HEK293 (cell line): ENCODE data around the gene GABBR2.

ENCODE experiments used
- CTCF ChIA-PET: fragments of 350-600 bp; formaldehyde crosslinking; extraction: SDS; loops from one replicate; lab custom pipeline; 2021; ENCODE audit warnings: antibody characterized with exemption; lab: Yijun Ruan, JAX
- POLR2A ChIA-PET: fragments of 300-600 bp; formaldehyde crosslinking; extraction: SDS; loops from one replicate; lab custom pipeline; 2020; ENCODE audit warnings: antibody characterized with exemption, inconsistent platforms; lab: Yijun Ruan, JAX
- H3K27ac ChIP-seq: fragments of 200-500 bp; sonication (Bioruptor generic); 2 replicates; pipeline ENCODE4 v1.5.1; 2014; ENCODE audit warnings: low read depth, low read length, control low read depth, inconsistent platforms; ENCODE audit errors: extremely low read depth
- H3K36me3 ChIP-seq, 2 experiments: fragments of 200-500 bp in 1 of 2; sonication (Bioruptor generic) in 1 of 2; 1 replicate in 1 of 2; 2 replicates in 1 of 2; pipeline ENCODE4 v1.5.1; 2014 to 2017; ENCODE audit warnings: inconsistent platforms in 2 of 2, low read length in 2 of 2; ENCODE audit not compliant: control insufficient read depth in 2 of 2, insufficient read depth in 1 of 2
- H3K4me1 ChIP-seq: fragments of 200-500 bp; sonication (Bioruptor generic); 2 replicates; pipeline ENCODE4 v1.5.1; 2014; ENCODE audit warnings: mild to moderate bottlenecking, low read length, inconsistent platforms; ENCODE audit not compliant: control insufficient read depth, insufficient read depth
- H3K4me3 ChIP-seq: 2 replicates; pipeline ENCODE4 v1.5.1; 2011; ENCODE audit warnings: low read depth, mild to moderate bottlenecking, control low read depth, low read length, moderate library complexity
- H3K9me3 ChIP-seq: fragments of 200-500 bp; sonication (Bioruptor generic); 2 replicates; pipeline ENCODE4 v1.5.1; 2014; ENCODE audit warnings: low read depth, low read length, inconsistent platforms; ENCODE audit not compliant: control insufficient read depth, insufficient read depth
- KLF16 ChIP-seq: fragments of 450-650 bp; formaldehyde crosslinking; IDR thresholded peaks from 2 replicates; pipeline ENCODE4 v1.5.1; 2017; ENCODE audit warnings: missing biosample characterization, missing genetic modification characterization
- MYNN ChIP-seq: fragments of 450-650 bp; formaldehyde crosslinking; IDR thresholded peaks from 2 replicates; pipeline ENCODE4 v1.5.1; 2016; ENCODE audit warnings: missing biosample characterization, missing genetic modification characterization, borderline replicate concordance
- OVOL3 ChIP-seq: fragments of 450-650 bp; formaldehyde crosslinking; IDR thresholded peaks from 2 replicates; pipeline ENCODE4 v1.5.1; 2016; ENCODE audit warnings: missing biosample characterization, missing genetic modification characterization
- PRDM1 ChIP-seq: fragments of 450-650 bp; formaldehyde crosslinking; IDR thresholded peaks from 2 replicates; pipeline ENCODE4; 2016; ENCODE audit warnings: missing biosample characterization, missing genetic modification characterization
- YY1 ChIP-seq: fragments of 450-650 bp; formaldehyde crosslinking; IDR thresholded peaks from 2 replicates; pipeline ENCODE4 v1.5.1; 2018; ENCODE audit warnings: missing biosample characterization, missing genetic modification characterization
- ZBTB21 ChIP-seq: fragments of 450-650 bp; formaldehyde crosslinking; IDR thresholded peaks from 2 replicates; pipeline ENCODE4 v1.5.1; 2017; ENCODE audit warnings: missing biosample characterization, missing genetic modification characterization
- ZBTB48 ChIP-seq: fragments of 450-650 bp; formaldehyde crosslinking; IDR thresholded peaks from 2 replicates; pipeline ENCODE4 v1.5.1; 2016; ENCODE audit warnings: missing biosample characterization, missing genetic modification characterization
- ZFP3 ChIP-seq: fragments of 450-650 bp; formaldehyde crosslinking; IDR thresholded peaks from 2 replicates; pipeline ENCODE4 v1.5.1; 2016; ENCODE audit warnings: low read depth, missing biosample characterization, missing genetic modification characterization
- ZNF138 ChIP-seq: fragments of 450-650 bp; formaldehyde crosslinking; IDR thresholded peaks from 2 replicates; pipeline ENCODE4 v1.5.1; 2016; ENCODE audit warnings: missing biosample characterization, missing genetic modification characterization, borderline replicate concordance
- ZNF175 ChIP-seq: fragments of 450-650 bp; formaldehyde crosslinking; IDR thresholded peaks from 2 replicates; pipeline ENCODE4 v1.5.1; 2016; ENCODE audit warnings: missing biosample characterization, missing genetic modification characterization
- ZNF214 ChIP-seq: fragments of 450-650 bp; formaldehyde crosslinking; IDR thresholded peaks from 2 replicates; pipeline ENCODE4 v1.5.1; 2017; ENCODE audit warnings: missing biosample characterization, mild to moderate bottlenecking, missing genetic modification characterization, borderline replicate concordance
- ZNF223 ChIP-seq: fragments of 450-650 bp; formaldehyde crosslinking; IDR thresholded peaks from 2 replicates; pipeline ENCODE4 v1.5.1; 2016; ENCODE audit warnings: missing biosample characterization, missing genetic modification characterization
- ZNF302 ChIP-seq: fragments of 450-650 bp; formaldehyde crosslinking; IDR thresholded peaks from 2 replicates; pipeline ENCODE4 v1.5.1; 2016; ENCODE audit warnings: missing biosample characterization, missing genetic modification characterization, low read depth
- ZNF350 ChIP-seq: fragments of 450-650 bp; formaldehyde crosslinking; IDR thresholded peaks from 2 replicates; pipeline ENCODE4 v1.5.0; 2017; ENCODE audit warnings: missing biosample characterization, mild to moderate bottlenecking, missing genetic modification characterization
- ZNF548 ChIP-seq: fragments of 450-650 bp; formaldehyde crosslinking; IDR thresholded peaks from 2 replicates; pipeline ENCODE4 v1.5.1; 2016; ENCODE audit warnings: missing biosample characterization, missing genetic modification characterization
- ZNF549 ChIP-seq: fragments of 450-650 bp; IDR thresholded peaks from 2 replicates; pipeline ENCODE4 v1.5.1; 2018; ENCODE audit warnings: missing biosample characterization, missing genetic modification characterization, mild to moderate bottlenecking, inconsistent platforms, moderate library complexity
- ZNF596 ChIP-seq: fragments of 450-650 bp; IDR thresholded peaks from 2 replicates; pipeline ENCODE4 v1.5.0; 2018; ENCODE audit warnings: missing biosample characterization, mild to moderate bottlenecking, missing genetic modification characterization, moderate library complexity
- ZNF600 ChIP-seq: fragments of 450-650 bp; formaldehyde crosslinking; IDR thresholded peaks from 2 replicates; pipeline ENCODE4 v1.5.1; 2016; ENCODE audit warnings: missing biosample characterization, missing genetic modification characterization
- ZNF664 ChIP-seq: fragments of 450-650 bp; formaldehyde crosslinking; IDR thresholded peaks from 2 replicates; pipeline ENCODE4 v1.5.1; 2016; ENCODE audit warnings: missing biosample characterization, missing genetic modification characterization
- ZNF707 ChIP-seq: fragments of 450-650 bp; formaldehyde crosslinking; IDR thresholded peaks from 2 replicates; pipeline ENCODE4 v1.5.1; 2016; ENCODE audit warnings: missing biosample characterization, missing genetic modification characterization
- TF ChIP-seq, protein P1 (sequence below): fragments of 450-650 bp; formaldehyde crosslinking; IDR thresholded peaks from 2 replicates; pipeline ENCODE4 v1.5.1; 2016; ENCODE audit warnings: missing biosample characterization, missing genetic modification characterization, low read depth
- TF ChIP-seq, protein P2 (sequence below): fragments of 450-650 bp; formaldehyde crosslinking; IDR thresholded peaks from 2 replicates; pipeline ENCODE4 v1.5.1; 2016; ENCODE audit warnings: missing biosample characterization, missing genetic modification characterization, borderline replicate concordance
- TF ChIP-seq, protein P3 (sequence below): fragments of 450-650 bp; IDR thresholded peaks from 2 replicates; pipeline ENCODE4 v1.5.1; 2018; ENCODE audit warnings: missing biosample characterization, mild to moderate bottlenecking, missing genetic modification characterization
- TF ChIP-seq, protein P4 (sequence below): fragments of 450-650 bp; formaldehyde crosslinking; IDR thresholded peaks from 2 replicates; pipeline ENCODE4 v1.5.1; 2016; ENCODE audit warnings: missing biosample characterization, missing genetic modification characterization

GABBR2 gene

DNA sequence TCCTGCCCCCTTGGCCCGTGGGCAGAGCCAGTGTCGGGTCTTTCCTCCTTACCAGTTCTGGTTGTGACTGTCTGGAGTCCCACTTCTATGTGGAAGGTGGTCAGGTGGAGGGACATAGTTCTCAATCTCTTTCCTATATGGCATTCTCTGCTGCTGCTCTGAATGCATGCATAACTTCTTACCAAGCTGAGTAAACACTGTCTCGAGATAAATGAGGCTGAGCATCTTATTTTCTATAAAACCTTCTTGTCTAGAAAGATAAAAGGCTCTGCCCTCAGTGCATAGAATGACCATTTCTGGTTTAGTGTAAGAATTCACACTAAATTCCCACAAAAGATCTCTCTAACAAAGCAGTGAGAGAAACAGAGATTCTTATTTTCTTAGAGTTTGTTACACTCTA, 347.1 kb downstream of the GABBR2 start (continued):
- TF ChIP-seq ZNF350 (tag by site-specific recombination), result no peak
- no peak for TF ChIP-seq PRDM1 (tag by site-specific recombination)

DNA sequence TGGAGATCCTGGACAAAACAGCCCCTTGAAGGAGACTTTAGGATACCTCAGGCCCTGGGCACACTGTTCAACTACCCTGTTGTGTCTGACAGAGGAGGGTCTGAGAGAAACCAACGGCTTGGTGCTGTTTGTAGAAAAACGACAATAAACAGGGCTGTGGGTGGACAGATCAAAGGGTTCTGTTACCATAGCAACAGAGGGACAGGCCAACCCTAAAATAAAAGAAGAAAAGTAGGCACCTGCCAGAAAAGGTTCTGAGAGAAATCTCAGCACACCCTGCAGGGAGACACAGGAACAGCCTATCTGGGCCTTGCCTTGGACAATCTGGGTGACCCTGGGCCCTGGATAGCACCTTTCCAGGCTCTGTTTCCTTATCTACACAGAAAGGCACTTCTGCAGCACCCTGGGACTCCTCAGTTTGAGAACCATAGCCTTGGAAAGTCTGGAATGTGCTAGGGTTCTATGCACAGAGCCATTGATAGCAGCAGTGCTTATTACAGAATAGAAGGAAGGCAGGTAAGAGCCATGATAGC, 348.5 kb downstream of the GABBR2 start:
- no peak for TF ChIP-seq ZNF707 (tag by site-specific recombination)
- no peak for TF ChIP-seq KLF16 (tag by site-specific recombination)
- TF ChIP-seq, protein P1, sequence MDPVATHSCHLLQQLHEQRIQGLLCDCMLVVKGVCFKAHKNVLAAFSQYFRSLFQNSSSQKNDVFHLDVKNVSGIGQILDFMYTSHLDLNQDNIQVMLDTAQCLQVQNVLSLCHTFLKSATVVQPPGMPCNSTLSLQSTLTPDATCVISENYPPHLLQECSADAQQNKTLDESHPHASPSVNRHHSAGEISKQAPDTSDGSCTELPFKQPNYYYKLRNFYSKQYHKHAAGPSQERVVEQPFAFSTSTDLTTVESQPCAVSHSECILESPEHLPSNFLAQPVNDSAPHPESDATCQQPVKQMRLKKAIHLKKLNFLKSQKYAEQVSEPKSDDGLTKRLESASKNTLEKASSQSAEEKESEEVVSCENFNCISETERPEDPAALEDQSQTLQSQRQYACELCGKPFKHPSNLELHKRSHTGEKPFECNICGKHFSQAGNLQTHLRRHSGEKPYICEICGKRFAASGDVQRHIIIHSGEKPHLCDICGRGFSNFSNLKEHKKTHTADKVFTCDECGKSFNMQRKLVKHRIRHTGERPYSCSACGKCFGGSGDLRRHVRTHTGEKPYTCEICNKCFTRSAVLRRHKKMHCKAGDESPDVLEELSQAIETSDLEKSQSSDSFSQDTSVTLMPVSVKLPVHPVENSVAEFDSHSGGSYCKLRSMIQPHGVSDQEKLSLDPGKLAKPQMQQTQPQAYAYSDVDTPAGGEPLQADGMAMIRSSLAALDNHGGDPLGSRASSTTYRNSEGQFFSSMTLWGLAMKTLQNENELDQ (tag by site-specific recombination), result no peak
- TF ChIP-seq ZNF302 (tag by site-specific recombination), result no peak
- no peak for TF ChIP-seq ZNF596
- TF ChIP-seq ZNF223 (tag by site-specific recombination), result no peak
- TF ChIP-seq, protein P2, sequence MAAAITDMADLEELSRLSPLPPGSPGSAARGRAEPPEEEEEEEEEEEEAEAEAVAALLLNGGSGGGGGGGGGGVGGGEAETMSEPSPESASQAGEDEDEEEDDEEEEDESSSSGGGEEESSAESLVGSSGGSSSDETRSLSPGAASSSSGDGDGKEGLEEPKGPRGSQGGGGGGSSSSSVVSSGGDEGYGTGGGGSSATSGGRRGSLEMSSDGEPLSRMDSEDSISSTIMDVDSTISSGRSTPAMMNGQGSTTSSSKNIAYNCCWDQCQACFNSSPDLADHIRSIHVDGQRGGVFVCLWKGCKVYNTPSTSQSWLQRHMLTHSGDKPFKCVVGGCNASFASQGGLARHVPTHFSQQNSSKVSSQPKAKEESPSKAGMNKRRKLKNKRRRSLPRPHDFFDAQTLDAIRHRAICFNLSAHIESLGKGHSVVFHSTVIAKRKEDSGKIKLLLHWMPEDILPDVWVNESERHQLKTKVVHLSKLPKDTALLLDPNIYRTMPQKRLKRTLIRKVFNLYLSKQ, result no peak
- TF ChIP-seq ZNF549 (tag by site-specific recombination), result no peak
- TF ChIP-seq, protein P3, sequence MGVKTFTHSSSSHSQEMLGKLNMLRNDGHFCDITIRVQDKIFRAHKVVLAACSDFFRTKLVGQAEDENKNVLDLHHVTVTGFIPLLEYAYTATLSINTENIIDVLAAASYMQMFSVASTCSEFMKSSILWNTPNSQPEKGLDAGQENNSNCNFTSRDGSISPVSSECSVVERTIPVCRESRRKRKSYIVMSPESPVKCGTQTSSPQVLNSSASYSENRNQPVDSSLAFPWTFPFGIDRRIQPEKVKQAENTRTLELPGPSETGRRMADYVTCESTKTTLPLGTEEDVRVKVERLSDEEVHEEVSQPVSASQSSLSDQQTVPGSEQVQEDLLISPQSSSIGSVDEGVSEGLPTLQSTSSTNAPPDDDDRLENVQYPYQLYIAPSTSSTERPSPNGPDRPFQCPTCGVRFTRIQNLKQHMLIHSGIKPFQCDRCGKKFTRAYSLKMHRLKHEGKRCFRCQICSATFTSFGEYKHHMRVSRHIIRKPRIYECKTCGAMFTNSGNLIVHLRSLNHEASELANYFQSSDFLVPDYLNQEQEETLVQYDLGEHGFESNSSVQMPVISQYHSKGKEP (tag by site-specific recombination), result no peak
- no peak for TF ChIP-seq ZFP3 (tag by site-specific recombination)
- TF ChIP-seq ZNF664 (tag by site-specific recombination), result no peak
- TF ChIP-seq ZBTB48 (tag by site-specific recombination), result no peak
- H3K4me3 ChIP-seq, result no peak overlapping the region
- ChIA-PET POLR2A (no interaction called here), CTCF (no interaction called here)
- no peaks in the 10 kb centered on the region for H3K4me1 ChIP-seq
- no peaks in the 10 kb centered on the region for H3K36me3 ChIP-seq
- H3K9me3 ChIP-seq, result no peaks in the 10 kb centered on the region
- H3K27ac ChIP-seq, result no peak overlapping the region

DNA sequence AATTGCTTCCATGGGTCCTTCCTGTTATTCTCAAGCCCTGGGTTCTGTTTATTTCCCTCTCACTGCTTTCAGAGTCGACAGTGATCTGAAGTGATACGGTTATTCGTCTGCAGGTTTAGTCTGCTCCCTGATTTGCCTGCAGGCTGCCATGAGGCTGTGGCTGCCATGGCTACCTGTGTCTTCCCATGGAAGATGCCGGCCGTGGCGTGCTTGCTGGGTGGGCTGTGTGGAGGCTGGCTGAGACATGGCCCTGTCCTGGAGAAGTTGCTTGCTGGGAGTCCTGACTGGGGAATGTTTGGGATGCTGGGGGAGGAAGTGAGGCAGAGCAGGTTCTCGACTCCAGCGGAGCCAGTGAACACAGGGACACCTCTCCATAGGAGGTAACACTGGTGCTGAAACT, 349.2 kb downstream of the GABBR2 start:
- Histone ChIP-seq H3K4me1 (no peaks in the 10 kb centered on the region), H3K4me3 (no peak overlapping the region)
- TF ChIP-seq, protein P4, sequence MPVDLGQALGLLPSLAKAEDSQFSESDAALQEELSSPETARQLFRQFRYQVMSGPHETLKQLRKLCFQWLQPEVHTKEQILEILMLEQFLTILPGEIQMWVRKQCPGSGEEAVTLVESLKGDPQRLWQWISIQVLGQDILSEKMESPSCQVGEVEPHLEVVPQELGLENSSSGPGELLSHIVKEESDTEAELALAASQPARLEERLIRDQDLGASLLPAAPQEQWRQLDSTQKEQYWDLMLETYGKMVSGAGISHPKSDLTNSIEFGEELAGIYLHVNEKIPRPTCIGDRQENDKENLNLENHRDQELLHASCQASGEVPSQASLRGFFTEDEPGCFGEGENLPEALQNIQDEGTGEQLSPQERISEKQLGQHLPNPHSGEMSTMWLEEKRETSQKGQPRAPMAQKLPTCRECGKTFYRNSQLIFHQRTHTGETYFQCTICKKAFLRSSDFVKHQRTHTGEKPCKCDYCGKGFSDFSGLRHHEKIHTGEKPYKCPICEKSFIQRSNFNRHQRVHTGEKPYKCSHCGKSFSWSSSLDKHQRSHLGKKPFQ (tag by site-specific recombination), result no peak
- TF ChIP-seq ZNF600 (tag by site-specific recombination) (no peak), ZNF138 (tag by site-specific recombination) (no peak), ZNF548 (tag by site-specific recombination) (no peak), OVOL3 (tag by site-specific recombination) (no peak), MYNN (tag by site-specific recombination) (no peak), YY1 (tag by site-specific recombination) (no peak), ZBTB21 (tag by site-specific recombination) (no peak), ZNF214 (tag by site-specific recombination) (no peak), ZNF175 (tag by site-specific recombination) (no peak), ZNF707 (tag by site-specific recombination) (no peak)
- TF ChIP-seq, all 188 proteins: peak for 0
- H3K9me3 ChIP-seq, result no peaks in the 10 kb centered on the region
- no peaks in the 10 kb centered on the region for H3K36me3 ChIP-seq
- ChIA-PET POLR2A (no interaction called here), CTCF (no interaction called here)
- H3K27ac ChIP-seq, result no peak overlapping the region
